Neuronal stem cell (in vitro differentiated cells): ENCODE results near the gene NECTIN2.
"Not testable (repeated sequence)": the region's sequence is repeated elsewhere in the genome, so short reads cannot be mapped to it uniquely, and the experiment has no call there.

ENCODE experiments used
- DNase-seq: peaks from one replicate; pipeline ENCODE4 v3.0.0-alpha.2; 2013; ENCODE audit warnings: low spot score
- H2AFZ ChIP-seq: one replicate; pipeline ENCODE4 v1.6.1; 2013; ENCODE audit warnings: mild to moderate bottlenecking, low read length, inconsistent platforms
- H2AK5ac ChIP-seq: 2 replicates; pipeline ENCODE4 v1.6.1; 2013; ENCODE audit warnings: low read depth, mild to moderate bottlenecking, inconsistent platforms, low read length, moderate library complexity, mixed read lengths
- H2BK120ac ChIP-seq: 2 replicates; pipeline ENCODE4 v1.6.1; 2013; ENCODE audit warnings: low read depth, mild to moderate bottlenecking, inconsistent platforms, low read length, moderate library complexity, mixed read lengths
- H2BK12ac ChIP-seq: one replicate; pipeline ENCODE4 v1.6.1; 2013; ENCODE audit warnings: low read length, inconsistent platforms
- H2BK15ac ChIP-seq: 2 replicates; pipeline ENCODE4 v1.6.1; 2013; ENCODE audit warnings: mild to moderate bottlenecking, low read length, inconsistent platforms, mixed read lengths
- H2BK5ac ChIP-seq: one replicate; pipeline ENCODE4 v1.6.1; 2013; ENCODE audit warnings: inconsistent platforms, mild to moderate bottlenecking, low read length, moderate library complexity
- H3K14ac ChIP-seq: one replicate; pipeline ENCODE4 v1.6.1; 2013; ENCODE audit warnings: low read length, inconsistent platforms
- H3K18ac ChIP-seq: 2 replicates; pipeline ENCODE4 v1.6.1; 2013; ENCODE audit warnings: low read length, inconsistent platforms
- H3K23ac ChIP-seq: 2 replicates; pipeline ENCODE4 v1.6.1; 2013; ENCODE audit warnings: low read depth, mild to moderate bottlenecking, mixed read lengths, low read length, inconsistent platforms; ENCODE audit not compliant: poor library complexity
- H3K27ac ChIP-seq: replicated peaks from 3 replicates; pipeline ENCODE4 v1.5.1; 2013; ENCODE audit warnings: low read length, inconsistent platforms
- H3K27me3 ChIP-seq, 3 experiments: 2 replicates each; pipeline ENCODE4 v1.6.1; 2013; ENCODE audit warnings: low read length in 3 of 3, mild to moderate bottlenecking in 2 of 3, inconsistent platforms in 1 of 3, low read depth in 1 of 3, mixed read lengths in 1 of 3, moderate library complexity in 1 of 3; ENCODE audit not compliant: control insufficient read depth in 3 of 3, insufficient read depth in 3 of 3
- H3K36me3 ChIP-seq, 2 donors: replicated peaks in 1 of 2; 2 replicates each; pipeline ENCODE4 v1.6.1; 2013; ENCODE audit warnings: low read length in 2 of 2; ENCODE audit not compliant: control insufficient read depth in 2 of 2, insufficient read depth in 2 of 2
- H3K4ac ChIP-seq: 2 replicates; pipeline ENCODE4 v1.6.1; 2013; ENCODE audit warnings: inconsistent platforms, mild to moderate bottlenecking, low read length, moderate library complexity
- H3K4me1 ChIP-seq, 2 donors: 1 replicate in 1 of 2; 2 replicates in 1 of 2; pipeline ENCODE4 v1.6.1; 2013; ENCODE audit warnings: low read length in 2 of 2, low read depth in 1 of 2; ENCODE audit not compliant: control insufficient read depth in 2 of 2, insufficient read depth in 1 of 2
- H3K4me2 ChIP-seq: one replicate; pipeline ENCODE4 v1.6.1; 2013; ENCODE audit warnings: mild to moderate bottlenecking, low read length, inconsistent platforms; ENCODE audit not compliant: insufficient read depth, poor library complexity, severe bottlenecking
- H3K4me3 ChIP-seq, 2 donors: 2 replicates each; pipeline ENCODE4 v1.5.1; 2013; ENCODE audit warnings: low read length in 2 of 2, mild to moderate bottlenecking in 2 of 2, inconsistent platforms in 1 of 2, moderate library complexity in 1 of 2
- H3K79me1 ChIP-seq: one replicate; pipeline ENCODE4 v1.6.1; 2013; ENCODE audit warnings: low read depth, mild to moderate bottlenecking, inconsistent platforms, low read length, moderate library complexity
- H3K9ac ChIP-seq: one replicate; pipeline ENCODE4 v1.6.1; 2013; ENCODE audit warnings: mild to moderate bottlenecking, low read depth, low read length, inconsistent platforms; ENCODE audit not compliant: poor library complexity
- H3K9me3 ChIP-seq, 2 donors: replicated peaks in 1 of 2; 2 replicates each; pipeline versions ENCODE3 to v1.6.1; 2013; ENCODE audit warnings: low read length in 2 of 2, mild to moderate bottlenecking in 2 of 2, inconsistent platforms in 1 of 2, low read depth in 1 of 2, mixed read lengths in 1 of 2, moderate library complexity in 1 of 2; ENCODE audit not compliant: control insufficient read depth in 2 of 2, insufficient read depth in 1 of 2
- H4K8ac ChIP-seq: one replicate; pipeline ENCODE4 v1.6.1; 2013; ENCODE audit warnings: low read depth, mild to moderate bottlenecking, inconsistent platforms, low read length, moderate library complexity
- H4K91ac ChIP-seq: one replicate; pipeline ENCODE4 v1.6.1; 2013; ENCODE audit warnings: low read length, low read depth, mild to moderate bottlenecking, inconsistent platforms; ENCODE audit not compliant: poor library complexity
- WGBS, 2 donors: extraction: QIAGEN DNeasy Blood & Tissue Kit; methylation state at CpG; one replicate each; pipeline ENCODE4 v1.1.7; 2013; ENCODE audit warnings: missing lambda C conversion rate in 2 of 2, mixed read lengths in 1 of 2; ENCODE audit not compliant: insufficient read length in 2 of 2, insufficient replicate concordance in 1 of 2; ENCODE audit errors: extremely low coverage in 2 of 2; 5-methylcytosine and 5-hydroxymethylcytosine counted together

Gene NECTIN2

DNA sequence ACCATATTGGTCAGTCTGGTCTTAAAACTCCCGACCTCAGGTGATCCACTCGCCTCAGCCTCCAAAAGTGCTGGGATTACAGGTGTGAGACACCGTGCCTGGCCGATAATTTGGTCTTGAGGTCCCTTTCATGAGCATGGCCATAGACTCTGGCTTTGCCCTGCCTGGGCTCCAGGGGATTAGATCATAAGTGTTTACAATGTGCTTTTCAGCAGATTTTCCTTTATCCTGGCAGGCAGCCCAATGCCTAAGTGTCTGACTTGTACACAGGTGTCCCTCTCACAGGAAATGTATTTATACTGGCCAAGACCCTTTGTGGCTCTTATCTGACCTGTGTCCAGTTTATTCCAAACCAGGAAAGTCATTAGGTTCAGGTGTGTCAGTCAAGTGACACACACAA is 21.3 kb upstream of the NECTIN2 start:
- no peak overlapping the region for H3K18ac ChIP-seq
- no peak overlapping the region for H3K23ac ChIP-seq
- no peak overlapping the region for H4K91ac ChIP-seq
- H3K9me3 ChIP-seq = no peaks in the 10 kb centered on the region
- DNase-seq = no peak
- H3K9ac ChIP-seq = no peak overlapping the region
- no peak overlapping the region for H4K8ac ChIP-seq
- H2AFZ ChIP-seq = no peak overlapping the region
- H2BK15ac ChIP-seq = no peak overlapping the region
- H2BK12ac ChIP-seq = no peak overlapping the region
- no peaks in the 10 kb centered on the region for H3K36me3 ChIP-seq
- no peak overlapping the region for H2BK120ac ChIP-seq
- no peak overlapping the region for H2BK5ac ChIP-seq
- H3K4me3 ChIP-seq = no peak overlapping the region
- peaks cover 5 to 6% of the 10 kb centered on the region in 2 donors for H3K4me1 ChIP-seq
- no peak overlapping the region for H3K14ac ChIP-seq
- no peak overlapping the region for H3K4me2 ChIP-seq
- H2AK5ac ChIP-seq = no peak overlapping the region
- H3K4ac ChIP-seq = no peak overlapping the region
- no peak overlapping the region for H3K27ac ChIP-seq
- H3K79me1 ChIP-seq = no peaks in the 10 kb centered on the region
- peaks cover 0 to 16% (median 0%) of the 10 kb centered on the region in 3 experiments for H3K27me3 ChIP-seq
- no CpG with 5 or more reads among the region's 4 CpGs for WGBS, 2 donors

- not testable (repeated sequence) for H3K4me1 ChIP-seq, H2BK12ac ChIP-seq, H4K91ac ChIP-seq, H3K9me3 ChIP-seq, H3K23ac ChIP-seq, H2AFZ ChIP-seq, H3K4me3 ChIP-seq, H3K18ac ChIP-seq, H3K14ac ChIP-seq, H3K4me2 ChIP-seq, H2BK15ac ChIP-seq, H2BK5ac ChIP-seq, H3K27ac ChIP-seq, DNase-seq, H3K4ac ChIP-seq, H3K36me3 ChIP-seq, H4K8ac ChIP-seq, H3K27me3 ChIP-seq, H2AK5ac ChIP-seq, H3K9ac ChIP-seq, H3K79me1 ChIP-seq, H2BK120ac ChIP-seq
- WGBS, 2 donors = no CpG with 5 or more reads among the region's 6 CpGs
Measured at GRCh38 chr19:44832875-44833274, 13.2 kb upstream of the NECTIN2 start.

GRCh38 chr19:44834399-44834798 is 11.7 kb upstream of the NECTIN2 start:
- not testable (repeated sequence) for H3K4me3 ChIP-seq, H2BK120ac ChIP-seq, H3K79me1 ChIP-seq, H3K36me3 ChIP-seq, H3K9me3 ChIP-seq, H3K4me1 ChIP-seq, H2BK5ac ChIP-seq, H2AK5ac ChIP-seq, H3K14ac ChIP-seq, H4K91ac ChIP-seq, H2BK12ac ChIP-seq, H3K18ac ChIP-seq, H3K23ac ChIP-seq, H3K4me2 ChIP-seq, H3K4ac ChIP-seq, H3K27me3 ChIP-seq, H3K9ac ChIP-seq, H2AFZ ChIP-seq, DNase-seq, H2BK15ac ChIP-seq, H3K27ac ChIP-seq, H4K8ac ChIP-seq
- WGBS, 2 donors = no CpG with 5 or more reads among the region's 8 CpGs

GRCh38 chr19:44839276-44839675 is 6.8 kb upstream of the NECTIN2 start:
- no peaks in the 10 kb centered on the region for H3K4me1 ChIP-seq
- no peak overlapping the region for H2BK120ac ChIP-seq
- no peak overlapping the region for H3K4me3 ChIP-seq
- H4K8ac ChIP-seq = no peak overlapping the region
- H3K4me2 ChIP-seq = no peak overlapping the region
- H3K36me3 ChIP-seq = no peaks in the 10 kb centered on the region
- no CpG with 5 or more reads among the region's 2 CpGs for WGBS, 2 donors
- no peak overlapping the region for H3K4ac ChIP-seq
- no peaks in the 10 kb centered on the region for H3K79me1 ChIP-seq
- H3K9me3 ChIP-seq = no peaks in the 10 kb centered on the region
- no peak overlapping the region for H3K18ac ChIP-seq
- no peak overlapping the region for H4K91ac ChIP-seq
- no peak overlapping the region for H2BK5ac ChIP-seq
- no peak overlapping the region for H2BK12ac ChIP-seq
- no peak overlapping the region for H2AFZ ChIP-seq
- H3K27me3 ChIP-seq = no peaks in the 10 kb centered on the region
- no peak overlapping the region for H3K23ac ChIP-seq
- no peak overlapping the region for H3K9ac ChIP-seq
- no peak overlapping the region for H2BK15ac ChIP-seq
- H3K14ac ChIP-seq = no peak overlapping the region
- H3K27ac ChIP-seq = no peak overlapping the region
- no peak overlapping the region for H2AK5ac ChIP-seq
- DNase-seq = no peak
